H1 (cell line): ENCODE data around the gene GRIK2. TPM values are rescaled to one million over a fixed set of nuclear protein-coding genes. Genes with fewer than 3 reads are reported as not detected.

ENCODE experiments used
- CTCF ChIA-PET: fragments of 300-600 bp; sonication (Branson Sonifier 250); formaldehyde crosslinking; loops from one replicate; lab custom pipeline; 2021; ENCODE audit not compliant: partially characterized antibody; lab: Charles Lee
- POLR2A ChIA-PET: fragments of 300-600 bp; sonication (Branson Sonifier 250); formaldehyde crosslinking; loops from one replicate; lab custom pipeline; 2021; ENCODE audit warnings: inconsistent platforms; ENCODE audit not compliant: partially characterized antibody; lab: Charles Lee
- DNase-seq, 2 experiments: peaks; one replicate each; pipeline versions ENCODE4 v3.0.0 to v3.0.0-alpha.2; 2010 to 2022; ENCODE audit warnings: low spot score in 2 of 2, low read depth in 1 of 2, mixed read lengths in 1 of 2
- FAIRE-seq: peaks from 2 replicates; lab custom pipeline; 2011; peaks lifted over from hg19 to GRCh38; lab: Jason Lieb, UNC
- H2AFZ ChIP-seq: 2 replicates; pipeline ENCODE4 v1.8.1; 2012; ENCODE audit warnings: low read length, inconsistent platforms
- H2AK5ac ChIP-seq: 2 replicates; pipeline ENCODE4 v1.6.1; 2013; ENCODE audit warnings: low read depth, low read length
- H2BK120ac ChIP-seq: replicated peaks from 2 replicates; pipeline ENCODE3; 2013; ENCODE audit warnings: low read depth, low read length, inconsistent platforms
- H2BK12ac ChIP-seq: 2 replicates; pipeline ENCODE4 v1.6.1; 2013; ENCODE audit warnings: low read depth, low read length
- H2BK15ac ChIP-seq: 2 replicates; pipeline ENCODE4 v1.6.1; 2013; ENCODE audit warnings: low read length
- H2BK20ac ChIP-seq: 2 replicates; pipeline ENCODE4 v1.6.1; 2013; ENCODE audit warnings: low read length
- H2BK5ac ChIP-seq: 2 replicates; pipeline ENCODE4 v1.6.1; 2013; ENCODE audit warnings: low read depth, low read length
- H3K14ac ChIP-seq: 2 replicates; pipeline ENCODE4 v1.6.1; 2013; ENCODE audit warnings: inconsistent platforms; ENCODE audit not compliant: insufficient read length
- H3K18ac ChIP-seq: 2 replicates; pipeline ENCODE4 v1.6.1; 2013; ENCODE audit warnings: low read length; ENCODE audit errors: extremely low read depth
- H3K23ac ChIP-seq: 2 replicates; pipeline ENCODE4 v1.6.1; 2013; ENCODE audit warnings: inconsistent platforms; ENCODE audit not compliant: insufficient read length
- H3K23me2 ChIP-seq: 2 replicates; pipeline ENCODE4 v1.6.1; 2013; ENCODE audit warnings: low read depth, low read length
- H3K27ac ChIP-seq: 2 replicates; pipeline ENCODE4 v1.6.1; 2011; ENCODE audit warnings: low read depth, low read length, inconsistent platforms
- H3K27me3 ChIP-seq, 4 experiments: replicated peaks in 1 of 4; 1 replicate in 1 of 4; 2 replicates in 3 of 4; pipeline versions ENCODE4 v1.6.1 to v1.8.1; 2011 to 2013; ENCODE audit warnings: low read length in 3 of 4, mild to moderate bottlenecking in 3 of 4, inconsistent platforms in 2 of 4, mixed read lengths in 2 of 4, moderate library complexity in 1 of 4; ENCODE audit not compliant: control insufficient read depth in 3 of 4, insufficient read depth in 3 of 4; ENCODE audit errors: extremely low read depth in 1 of 4
- H3K36me3 ChIP-seq, 4 experiments: 2 replicates each; pipeline versions ENCODE4 v1.6.1 to v1.8.1; 2011 to 2013; ENCODE audit warnings: mild to moderate bottlenecking in 4 of 4, low read length in 3 of 4, moderate library complexity in 2 of 4, control low read depth in 1 of 4, inconsistent platforms in 1 of 4; ENCODE audit not compliant: insufficient read depth in 4 of 4, control insufficient read depth in 2 of 4
- H3K4ac ChIP-seq: replicated peaks from 2 replicates; pipeline ENCODE3; 2013; ENCODE audit warnings: low read length, low read depth, mixed read lengths, inconsistent platforms; ENCODE audit not compliant: insufficient read length
- H3K4me1 ChIP-seq, 4 experiments: replicated peaks in 1 of 4; 1 replicate in 1 of 4; 2 replicates in 3 of 4; pipeline versions ENCODE4 v1.6.1 to v1.8.1; 2011 to 2013; ENCODE audit warnings: low read length in 3 of 4, inconsistent platforms in 2 of 4, mixed read lengths in 1 of 4; ENCODE audit not compliant: insufficient read depth in 4 of 4, control insufficient read depth in 3 of 4
- H3K4me2 ChIP-seq, 2 experiments: 2 replicates each; pipeline versions ENCODE4 v1.6.1 to v1.8.1; 2011 to 2013; ENCODE audit warnings: low read depth in 2 of 2, low read length in 2 of 2, control low read depth in 1 of 2, inconsistent platforms in 1 of 2, mild to moderate bottlenecking in 1 of 2; ENCODE audit not compliant: insufficient read depth in 1 of 2
- H3K4me3 ChIP-seq, 4 experiments: fragments of 200-600, 300-600 bp in 1 of 4; sonication (generic), shearing (Covaris generic), sonication (Bioruptor Twin) in 1 of 4; 2 replicates each; pipeline versions ENCODE4 v1.5.1 to v1.8.1; 2011 to 2016; ENCODE audit warnings: low read length in 4 of 4, low read depth in 3 of 4, control low read depth in 2 of 4, inconsistent platforms in 2 of 4, mild to moderate bottlenecking in 2 of 4, mixed read lengths in 1 of 4, moderate library complexity in 1 of 4; ENCODE audit not compliant: insufficient read depth in 2 of 4; ENCODE audit errors: extremely low read depth in 1 of 4
- H3K56ac ChIP-seq: replicated peaks from 2 replicates; pipeline ENCODE3; 2013; ENCODE audit warnings: low read depth, mild to moderate bottlenecking, mixed read lengths, low read length, inconsistent platforms; ENCODE audit not compliant: insufficient read length
- H3K79me1 ChIP-seq: 2 replicates; pipeline ENCODE4 v1.6.1; 2013; ENCODE audit warnings: low read depth, low read length, control low read depth
- H3K79me2 ChIP-seq, 2 experiments: 2 replicates each; pipeline versions ENCODE4 v1.6.1 to v1.8.1; 2012 to 2013; ENCODE audit warnings: low read length in 2 of 2, mild to moderate bottlenecking in 2 of 2, inconsistent platforms in 1 of 2; ENCODE audit not compliant: insufficient read depth in 2 of 2, control insufficient read depth in 1 of 2
- H3K9ac ChIP-seq, 4 experiments: replicated peaks in 1 of 4; 1 replicate in 1 of 4; 2 replicates in 3 of 4; pipeline versions ENCODE4 v1.6.1 to v1.8.1; 2011 to 2013; ENCODE audit warnings: low read depth in 3 of 4, low read length in 3 of 4, control low read depth in 2 of 4, mild to moderate bottlenecking in 2 of 4, moderate library complexity in 2 of 4, inconsistent platforms in 1 of 4; ENCODE audit errors: extremely low read depth in 1 of 4
- H3K9me3 ChIP-seq, 2 experiments: 2 replicates each; pipeline versions ENCODE4 v1.6.1 to v1.8.1; 2012 to 2013; ENCODE audit warnings: mild to moderate bottlenecking in 2 of 2, moderate library complexity in 2 of 2, control low read depth in 1 of 2, inconsistent platforms in 1 of 2, low read depth in 1 of 2, low read length in 1 of 2, mixed read lengths in 1 of 2; ENCODE audit not compliant: insufficient read depth in 2 of 2
- H4K20me1 ChIP-seq, 2 experiments: replicated peaks in 1 of 2; 2 replicates each; pipeline versions ENCODE3 to v1.8.1; 2011 to 2013; ENCODE audit warnings: inconsistent platforms in 2 of 2, low read length in 2 of 2, mild to moderate bottlenecking in 1 of 2; ENCODE audit not compliant: insufficient read depth in 2 of 2, control insufficient read depth in 1 of 2
- H4K5ac ChIP-seq: 2 replicates; pipeline ENCODE4 v1.6.1; 2013; ENCODE audit warnings: low read length, low read depth, mixed read lengths, inconsistent platforms; ENCODE audit not compliant: insufficient read length
- H4K8ac ChIP-seq: 2 replicates; pipeline ENCODE4 v1.8.0; 2013; ENCODE audit warnings: mild to moderate bottlenecking, moderate library complexity, low read length, inconsistent platforms; ENCODE audit not compliant: insufficient read depth; ENCODE audit errors: extremely low read depth
- H4K91ac ChIP-seq: replicated peaks from 2 replicates; pipeline ENCODE3; 2013; ENCODE audit warnings: low read length, mixed read lengths, inconsistent platforms; ENCODE audit not compliant: insufficient read length
- BCL11A ChIP-seq, 2 experiments: IDR thresholded peaks; one replicate each; pipeline ENCODE4 v1.6.1; 2011; ENCODE audit warnings: low read depth in 2 of 2, low read length in 2 of 2, mild to moderate bottlenecking in 2 of 2
- CHD1 ChIP-seq: IDR thresholded peaks from 2 replicates; pipeline ENCODE4 v1.6.1; 2012; ENCODE audit warnings: low read depth, low read length, improper control_type of control experiment
- CREB1 ChIP-seq: IDR thresholded peaks from 2 replicates; pipeline ENCODE4 v1.6.1; 2012; ENCODE audit warnings: inconsistent platforms
- E2F6 ChIP-seq: IDR thresholded peaks from 2 replicates; pipeline ENCODE4 v1.6.1; 2012; ENCODE audit warnings: inconsistent platforms
- EP300 ChIP-seq, 2 experiments: IDR thresholded peaks; 1 replicate in 1 of 2; 2 replicates in 1 of 2; pipeline ENCODE4 v1.6.1; 2011 to 2012; ENCODE audit warnings: low read depth in 2 of 2, low read length in 2 of 2, mild to moderate bottlenecking in 2 of 2, borderline replicate concordance in 1 of 2, inconsistent platforms in 1 of 2, moderate library complexity in 1 of 2
- KDM4A ChIP-seq: IDR thresholded peaks from one replicate; pipeline ENCODE4 v1.7.1; 2012; ENCODE audit warnings: low read depth, mild to moderate bottlenecking, moderate library complexity, low read length, inconsistent platforms; ENCODE audit not compliant: severe bottlenecking
- RFX5 ChIP-seq: IDR thresholded peaks from 2 replicates; pipeline ENCODE4 v1.6.1; 2011; ENCODE audit warnings: low read depth, low read length, improper control_type of control experiment, borderline replicate concordance
- RNF2 ChIP-seq: fragments of 200-900, 300-1000 bp; sonication (generic); IDR thresholded peaks from 2 replicates; pipeline ENCODE4 v1.7.1; 2016; ENCODE audit warnings: borderline replicate concordance, low read depth, mild to moderate bottlenecking, antibody characterized with exemption, low read length; ENCODE audit not compliant: poor library complexity, severe bottlenecking; ENCODE audit errors: missing control alignments
- SIRT6 ChIP-seq: IDR thresholded peaks from one replicate; pipeline ENCODE4 v1.7.1; 2012; ENCODE audit warnings: low read length, inconsistent platforms
- SP1 ChIP-seq: IDR thresholded peaks from 2 replicates; pipeline ENCODE4 v1.6.1; 2011; ENCODE audit warnings: low read depth, low read length
- TCF12 ChIP-seq: IDR thresholded peaks from 2 replicates; pipeline ENCODE4 v1.6.1; 2011; ENCODE audit warnings: low read depth, mild to moderate bottlenecking, low read length
- WGBS, 2 experiments: shearing (Covaris generic) in 1 of 2; methylation state at CpG; one replicate each; pipeline versions ENCODE4 v1.1.6 to v1.1.7; 2013 to 2015; ENCODE audit warnings: low lambda C conversion rate in 2 of 2, mixed read lengths in 2 of 2, inconsistent platforms in 1 of 2, low coverage in 1 of 2, missing lambda C conversion rate in 1 of 2; ENCODE audit not compliant: insufficient replicate concordance in 2 of 2, insufficient coverage in 1 of 2, insufficient read length in 1 of 2; ENCODE audit errors: extremely low coverage in 1 of 2, missing lambda C conversion rate in 1 of 2; 5-methylcytosine and 5-hydroxymethylcytosine counted together
- polyA plus RNA-seq, 7 experiments: library from polyadenylated mRNA; depleted of rRNA in 3 of 7; stranded (reverse) in 5 of 7; unstranded in 2 of 7; fragments of >200 nt in 5 of 7; fragments of 200-250 nt in 2 of 7; gene quantifications; 1 replicate in 5 of 7; 2 replicates in 1 of 7; 4 replicates in 1 of 7; pipeline versions ENCODE4 v1.2.1 to v1.2.3, GENCODE V29; 2011 to 2013; ENCODE audit warnings: missing spikeins in 2 of 7, mixed read lengths in 2 of 7
- total RNA-seq: library from RNA; stranded (reverse); fragmentation: NEBNext Ultra II Directional; extraction: Animal tissue kit (Norgen Biotek cat#: 25700); gene quantifications from 2 replicates; pipeline ENCODE4 v1.2.1, GENCODE V29; 2021
- TF ChIP-seq, protein P1 (sequence below): IDR thresholded peaks from 2 replicates; pipeline ENCODE4 v1.6.1; 2012; ENCODE audit warnings: inconsistent platforms
- TF ChIP-seq, protein P2 (sequence below): IDR thresholded peaks from 2 replicates; pipeline ENCODE4 v1.6.1; 2011; ENCODE audit warnings: low read length, improper control_type of control experiment

Gene GRIK2
- total and polyA plus RNA-seq, 2 of the 8 experiments (the other 6 are each of a cell fraction or from before 2014, with no cell fraction given), result 1.8 to 2.2 TPM

GRCh38 chr6:101558712-101559111, 165.2 kb downstream of the GRIK2 start:
- H3K4ac ChIP-seq, result no peak overlapping the region
- no peak overlapping the region for H3K9ac ChIP-seq
- H3K56ac ChIP-seq, result no peak overlapping the region
- H4K8ac ChIP-seq, result no peak overlapping the region
- FAIRE-seq (no peak), DNase-seq (no peak)
- no peaks in the 10 kb centered on the region for H3K79me1 ChIP-seq
- H2AK5ac ChIP-seq, result no peak overlapping the region
- H4K5ac ChIP-seq, result no peak overlapping the region
- no peak overlapping the region for H3K14ac ChIP-seq
- H4K20me1 ChIP-seq, result no peaks in the 10 kb centered on the region
- POLR2A ChIA-PET, result no interaction called here
- H2BK120ac ChIP-seq, result no peak overlapping the region
- no peak overlapping the region for H2BK20ac ChIP-seq
- H3K18ac ChIP-seq, result no peak overlapping the region
- no peak overlapping the region for H2BK12ac ChIP-seq
- H2BK15ac ChIP-seq, result no peak overlapping the region
- no peaks in the 10 kb centered on the region for H3K36me3 ChIP-seq
- H3K27ac ChIP-seq, result no peak overlapping the region
- H3K23ac ChIP-seq, result no peak overlapping the region
- WGBS, 2 experiments, result 87% methylated on average over 2 of the region's 2 CpGs; no CpG with 5 or more reads in 1 of the 2 experiments
- CTCF ChIA-PET, result no interaction called here
- no peaks in the 10 kb centered on the region; the same call in 1 of the 2 replicates for H3K23me2 ChIP-seq
- no peak overlapping the region for H2BK5ac ChIP-seq
- no peak overlapping the region for H2AFZ ChIP-seq
- no peak overlapping the region for H3K4me3 ChIP-seq
- no peaks in the 10 kb centered on the region for H3K9me3 ChIP-seq
- no peaks in the 10 kb centered on the region for H3K27me3 ChIP-seq
- H4K91ac ChIP-seq, result no peak overlapping the region
- H3K79me2 ChIP-seq, result no peaks in the 10 kb centered on the region
- H3K4me2 ChIP-seq, result no peak overlapping the region
- H3K4me1 ChIP-seq, result peaks cover 0 to 2% (median 0%) of the 10 kb centered on the region in 4 experiments; a peak in 1 of 7 replicates
- TF ChIP-seq, protein P1, sequence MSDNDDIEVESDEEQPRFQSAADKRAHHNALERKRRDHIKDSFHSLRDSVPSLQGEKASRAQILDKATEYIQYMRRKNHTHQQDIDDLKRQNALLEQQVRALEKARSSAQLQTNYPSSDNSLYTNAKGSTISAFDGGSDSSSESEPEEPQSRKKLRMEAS, result no peak
- no peak for TF ChIP-seq TCF12
- TF ChIP-seq EP300 (IDR thresholded peaks at IDR 0.05; ENCODE audit: borderline replicate concordance in 1 of 2, low read depth in 2 of 2, low read length in 2 of 2), result no peak
- no peak for TF ChIP-seq RNF2
- TF ChIP-seq CREB1, result no peak
- TF ChIP-seq, protein P2, sequence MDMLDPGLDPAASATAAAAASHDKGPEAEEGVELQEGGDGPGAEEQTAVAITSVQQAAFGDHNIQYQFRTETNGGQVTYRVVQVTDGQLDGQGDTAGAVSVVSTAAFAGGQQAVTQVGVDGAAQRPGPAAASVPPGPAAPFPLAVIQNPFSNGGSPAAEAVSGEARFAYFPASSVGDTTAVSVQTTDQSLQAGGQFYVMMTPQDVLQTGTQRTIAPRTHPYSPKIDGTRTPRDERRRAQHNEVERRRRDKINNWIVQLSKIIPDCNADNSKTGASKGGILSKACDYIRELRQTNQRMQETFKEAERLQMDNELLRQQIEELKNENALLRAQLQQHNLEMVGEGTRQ, result no peak
- no peak for TF ChIP-seq BCL11A (IDR thresholded peaks at IDR 0.05; ENCODE audit: low read depth in 2 of 2, low read length in 2 of 2)
- no peak for TF ChIP-seq SIRT6
- TF ChIP-seq SP1, result no peak
- no peak for TF ChIP-seq RFX5
- TF ChIP-seq CHD1, result no peak
- no peak for TF ChIP-seq KDM4A
- TF ChIP-seq E2F6, result no peak
